ENCODE data around the gene LPAR1. TPM values are rescaled to one million over a fixed set of nuclear protein-coding genes. Genes with fewer than 3 reads are reported as not detected.

LPAR1 gene
- total RNA-seq, 1 donor from 2014 or later, result 16.8 TPM

DNA sequence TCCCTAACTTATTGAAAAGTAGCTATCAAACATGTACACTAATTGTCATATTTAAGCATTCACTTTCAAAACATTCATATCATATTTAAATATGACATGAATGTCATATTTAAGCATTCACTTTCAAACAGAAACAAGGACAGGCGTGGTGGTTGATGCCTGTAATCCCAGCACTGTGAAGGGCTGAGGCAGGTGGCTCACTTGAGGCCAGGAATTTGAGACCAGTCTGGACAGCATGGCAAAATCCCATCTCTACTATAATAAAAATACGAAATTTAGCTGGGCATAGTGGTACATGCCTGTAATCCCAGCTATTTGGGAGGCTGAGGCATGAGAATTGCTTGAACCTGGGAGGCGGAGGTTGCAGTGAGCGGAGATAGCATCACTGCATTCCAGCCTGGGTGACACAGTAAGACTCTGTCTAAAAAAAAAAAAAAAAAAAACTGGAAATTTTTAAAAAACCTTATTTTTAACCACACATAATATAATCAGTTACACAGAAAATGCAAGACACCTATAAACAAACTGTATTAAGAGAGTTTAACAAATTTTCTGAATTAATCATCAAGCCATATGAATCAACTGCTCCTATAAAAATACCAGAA is 88.1 kb downstream of the LPAR1 start:
- no peak for FAIRE-seq
- Histone ChIP-seq H3K36me3 (ENCODE audit: control insufficient read depth, insufficient read depth, low read length) (peaks cover 1% of the 10 kb centered on the region), H3K4me3 (ENCODE audit: low read depth, low read length) (no peak overlapping the region), H3K27me3 (ENCODE audit: control insufficient read depth, insufficient read depth, low read length) (no peaks in the 10 kb centered on the region)
- TF ChIP-seq, protein P1, sequence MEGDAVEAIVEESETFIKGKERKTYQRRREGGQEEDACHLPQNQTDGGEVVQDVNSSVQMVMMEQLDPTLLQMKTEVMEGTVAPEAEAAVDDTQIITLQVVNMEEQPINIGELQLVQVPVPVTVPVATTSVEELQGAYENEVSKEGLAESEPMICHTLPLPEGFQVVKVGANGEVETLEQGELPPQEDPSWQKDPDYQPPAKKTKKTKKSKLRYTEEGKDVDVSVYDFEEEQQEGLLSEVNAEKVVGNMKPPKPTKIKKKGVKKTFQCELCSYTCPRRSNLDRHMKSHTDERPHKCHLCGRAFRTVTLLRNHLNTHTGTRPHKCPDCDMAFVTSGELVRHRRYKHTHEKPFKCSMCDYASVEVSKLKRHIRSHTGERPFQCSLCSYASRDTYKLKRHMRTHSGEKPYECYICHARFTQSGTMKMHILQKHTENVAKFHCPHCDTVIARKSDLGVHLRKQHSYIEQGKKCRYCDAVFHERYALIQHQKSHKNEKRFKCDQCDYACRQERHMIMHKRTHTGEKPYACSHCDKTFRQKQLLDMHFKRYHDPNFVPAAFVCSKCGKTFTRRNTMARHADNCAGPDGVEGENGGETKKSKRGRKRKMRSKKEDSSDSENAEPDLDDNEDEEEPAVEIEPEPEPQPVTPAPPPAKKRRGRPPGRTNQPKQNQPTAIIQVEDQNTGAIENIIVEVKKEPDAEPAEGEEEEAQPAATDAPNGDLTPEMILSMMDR (IDR thresholded peaks at IDR 0.05; ENCODE audit: insufficient read depth, low read length, severe bottlenecking), result no peak
- no peak for DNase-seq (ENCODE audit: low read depth)

DNA sequence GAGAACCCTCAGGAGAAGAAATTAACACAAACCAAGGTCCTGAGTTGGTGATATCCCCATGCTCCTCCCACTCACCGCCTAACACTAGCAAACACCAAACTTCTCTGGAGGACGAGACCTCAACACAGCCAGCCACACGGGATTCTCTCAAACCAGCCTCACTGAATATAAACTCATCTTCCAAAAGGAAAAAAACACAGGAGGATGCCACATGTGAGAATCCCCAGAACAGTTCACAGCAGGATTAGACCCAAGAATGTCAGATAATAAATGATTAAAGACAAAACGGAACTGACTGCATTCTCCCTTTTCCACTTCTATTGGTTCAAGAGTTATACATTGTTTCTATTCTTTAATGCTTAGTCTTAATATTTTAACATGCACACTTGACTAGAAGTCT is 89.2 kb downstream of the LPAR1 start:
- H3K36me3 ChIP-seq (ENCODE audit: control insufficient read depth, insufficient read depth, low read length), result peaks cover 1% of the 10 kb centered on the region
- TF ChIP-seq, protein P1 (IDR thresholded peaks at IDR 0.05; ENCODE audit: insufficient read depth, low read length, severe bottlenecking), result no peak
- DNase-seq (ENCODE audit: low read depth) (no peak), FAIRE-seq (no peak)
- H3K27me3 ChIP-seq (ENCODE audit: control insufficient read depth, insufficient read depth, low read length), result no peaks in the 10 kb centered on the region
- no peak overlapping the region for H3K4me3 ChIP-seq (ENCODE audit: low read depth, low read length)

DNA sequence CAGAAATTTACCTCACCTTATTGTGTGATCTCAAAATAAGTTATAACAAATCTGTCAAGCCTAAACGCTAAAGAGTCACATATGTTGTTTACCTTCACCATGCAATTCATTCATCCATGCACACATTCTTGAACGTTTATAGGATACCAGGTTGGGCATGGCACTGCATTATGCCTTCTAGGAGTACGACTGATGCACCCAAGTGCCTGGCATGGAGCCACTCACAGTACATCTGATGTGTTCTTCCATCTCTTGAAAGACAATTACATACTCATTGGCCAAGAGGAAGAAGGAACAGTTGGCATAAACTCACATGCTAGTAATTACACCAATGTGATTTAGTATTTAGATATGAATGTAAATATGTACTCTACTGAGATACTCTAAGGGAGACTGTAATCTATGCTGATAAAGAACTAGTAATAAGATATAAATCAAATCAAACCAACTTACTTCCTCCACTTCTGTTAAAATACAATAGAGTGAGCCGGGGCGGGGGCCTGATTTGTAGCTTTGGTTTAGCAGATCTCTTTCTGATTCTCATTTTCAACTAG is 90.7 kb downstream of the LPAR1 start:
- DNase-seq (ENCODE audit: low read depth), result no peak

DNA sequence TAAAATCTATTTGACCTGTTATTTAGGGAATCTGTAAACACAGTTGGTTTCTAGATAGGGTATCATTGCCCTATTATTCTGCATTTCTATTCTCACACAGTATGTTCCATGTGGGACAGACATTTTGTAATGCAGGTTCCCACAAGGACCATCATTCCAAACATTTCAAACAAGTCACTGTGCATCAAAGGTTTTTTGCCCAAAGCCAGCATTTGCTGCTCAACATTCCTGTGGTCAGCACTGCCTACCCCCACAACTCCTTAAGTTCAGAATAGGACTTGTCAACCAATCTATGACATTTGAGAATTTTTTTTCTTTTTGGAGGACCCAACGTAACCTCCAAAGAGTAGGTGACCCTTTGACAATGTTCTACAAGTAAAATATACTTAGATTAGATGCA is 95.7 kb downstream of the LPAR1 start:
- no peaks in the 10 kb centered on the region for H3K27me3 ChIP-seq (ENCODE audit: control insufficient read depth, insufficient read depth, low read length)
- peaks cover 8% of the 10 kb centered on the region for H3K36me3 ChIP-seq (ENCODE audit: control insufficient read depth, insufficient read depth, low read length)
- FAIRE-seq (no peak), DNase-seq (ENCODE audit: low read depth) (no peak)
- H3K4me3 ChIP-seq (ENCODE audit: low read depth, low read length), result no peak overlapping the region
- TF ChIP-seq, protein P1 (IDR thresholded peaks at IDR 0.05; ENCODE audit: insufficient read depth, low read length, severe bottlenecking), result no peak

More for the DNA sequence above, 90.7 kb downstream of the LPAR1 start:
- Histone ChIP-seq H3K4me3 (ENCODE audit: low read depth, low read length) (no peak overlapping the region), H3K27me3 (ENCODE audit: control insufficient read depth, insufficient read depth, low read length) (no peaks in the 10 kb centered on the region), H3K36me3 (ENCODE audit: control insufficient read depth, insufficient read depth, low read length) (peaks cover 1% of the 10 kb centered on the region)
- TF ChIP-seq, protein P1 (IDR thresholded peaks at IDR 0.05; ENCODE audit: insufficient read depth, low read length, severe bottlenecking), result no peak
- no peak for FAIRE-seq

DNA sequence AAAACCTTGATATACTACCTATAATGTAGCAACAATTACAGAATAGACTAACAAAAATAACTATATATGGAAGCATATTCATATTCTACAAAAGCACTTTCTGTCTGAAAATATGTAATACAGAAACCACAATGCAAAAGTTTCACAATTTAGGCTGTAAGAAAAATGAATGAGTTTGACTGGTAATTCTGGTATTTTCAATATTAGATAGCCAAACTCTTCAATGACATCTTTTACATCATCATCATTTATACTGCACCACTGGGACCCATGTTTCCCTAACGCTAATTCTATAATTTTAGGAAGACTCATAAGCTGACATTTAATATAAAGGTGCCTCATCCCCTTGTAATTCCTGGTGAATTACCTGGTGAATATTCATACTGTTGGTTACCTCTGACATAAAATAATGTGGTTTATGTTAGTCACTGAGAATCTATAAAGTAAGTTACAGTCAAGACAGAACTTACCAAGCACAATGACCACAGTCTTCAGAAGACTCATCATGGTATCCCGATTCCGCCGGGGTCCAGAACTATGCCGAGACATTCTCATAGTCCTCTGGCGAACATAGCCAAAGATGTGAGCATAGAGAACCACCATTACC is 97.2 kb downstream of the LPAR1 start:
- FAIRE-seq, result peak; percentile 13

More for the DNA sequence above, 97.2 kb downstream of the LPAR1 start:
- Histone ChIP-seq H3K36me3 (ENCODE audit: control insufficient read depth, insufficient read depth, low read length) (peaks cover 8% of the 10 kb centered on the region), H3K4me3 (ENCODE audit: low read depth, low read length) (no peak overlapping the region), H3K27me3 (ENCODE audit: control insufficient read depth, insufficient read depth, low read length) (no peaks in the 10 kb centered on the region)
- TF ChIP-seq, protein P1 (IDR thresholded peaks at IDR 0.05; ENCODE audit: insufficient read depth, low read length, severe bottlenecking), result no peak
- no peak for DNase-seq (ENCODE audit: low read depth)
